Measurements from ENCODE around the gene CAPSL.

Gene CAPSL

GRCh38 chr5:35870605-35871004 is 67.8 kb downstream of the CAPSL start:
- no peak for DNase-seq

- no peak for DNase-seq
Observed at GRCh38 chr5:35869685-35870277, 68.6 kb downstream of the CAPSL start.

GRCh38 chr5:35867998-35868397 is 70.4 kb downstream of the CAPSL start:
- DNase-seq, result no peak

- DNase-seq, result no peak
Observed at GRCh38 chr5:35863159-35863558, 75.3 kb downstream of the CAPSL start.

- no peak for DNase-seq
Observed at GRCh38 chr5:35862126-35862525, 76.3 kb downstream of the CAPSL start.

- DNase-seq, result no peak
Observed at GRCh38 chr5:35861718-35862117, 76.7 kb downstream of the CAPSL start.

GRCh38 chr5:35860686-35861085 is 77.7 kb downstream of the CAPSL start:
- no peak for DNase-seq

GRCh38 chr5:35859101-35859661 is 79.2 kb downstream of the CAPSL start:
- peak; percentile 49 for DNase-seq

- no peak for DNase-seq
Observed at GRCh38 chr5:35857606-35858205, 80.7 kb downstream of the CAPSL start.

GRCh38 chr5:35856765-35857351 is 81.6 kb downstream of the CAPSL start, which contains the start of gene IL7R:
Gene IL7R (plus strand): TSS chr5:35856891. CDS start chr5:35856978, 87 bp downstream.
- no peak for DNase-seq

GRCh38 chr5:35856186-35856764 is 82.1 kb downstream of the CAPSL start:
- peak; percentile 34 for DNase-seq

- DNase-seq, result no peak
Observed at GRCh38 chr5:35855187-35855586, 83.2 kb downstream of the CAPSL start.

All from CD4-positive, alpha-beta T cell treated with Interleukin-15 for 1 hour (primary cell).